ENCODE measurements around the gene ZFR.

- TF ChIP-seq REST (IDR thresholded peaks at IDR 0.05; ENCODE audit: insufficient read depth in 1 of 2, low read depth in 2 of 2, low read length in 2 of 2) (no peak), TAF1 (IDR thresholded peaks at IDR 0.05; ENCODE audit: borderline replicate concordance, insufficient read depth, low read length) (no peak), POLR2AphosphoS5 (IDR thresholded peaks at IDR 0.05; ENCODE audit: low read depth, low read length) (no peak), FOXP2 (optimal IDR thresholded peaks at IDR 0.05; ENCODE audit: borderline replicate concordance, extremely low read depth, extremely low read length, insufficient read depth) (no peak)
These were observed 10.3 kb downstream of the ZFR start for GRCh38 chr5:32434221-32434620.
